SU-DHL-6 (cell line): ENCODE results near the gene ACD.

Experiments
- H2AFZ ChIP-seq: fragments of 200-600 bp; sonication (generic); 2 replicates; pipeline ENCODE4 v1.6.1; 2014; ENCODE audit warnings: low read depth, mild to moderate bottlenecking, moderate library complexity, mixed read lengths, antibody characterized with exemption, low read length; ENCODE audit not compliant: severe bottlenecking
- H3F3A ChIP-seq: fragments of 200-600 bp; shearing (Covaris generic); 2 replicates; pipeline ENCODE4 v1.6.0; 2016; ENCODE audit warnings: antibody characterized with exemption, mild to moderate bottlenecking; ENCODE audit not compliant: insufficient read depth
- H3K27ac ChIP-seq: fragments of 200-600 bp; sonication (generic); 2 replicates; pipeline ENCODE4 v1.5.1; 2016; ENCODE audit warnings: low read depth, mild to moderate bottlenecking, low read length, moderate library complexity, mixed read lengths
- H3K27me3 ChIP-seq: fragments of 200-600 bp; sonication (generic), shearing (Covaris generic); 2 replicates; pipeline ENCODE4 v1.6.0; 2014; ENCODE audit warnings: mild to moderate bottlenecking, low read length
- H3K36me3 ChIP-seq: fragments of 200-600 bp; sonication (generic); 2 replicates; pipeline ENCODE4 v1.6.1; 2014; ENCODE audit warnings: mild to moderate bottlenecking, low read length, mixed read lengths
- H3K4me2 ChIP-seq: fragments of 300-600, 200-600 bp; shearing (Covaris generic), sonication (generic); 2 replicates; pipeline ENCODE4 v1.6.0; 2014; ENCODE audit warnings: low read length, low read depth, mild to moderate bottlenecking; ENCODE audit not compliant: poor library complexity, severe bottlenecking
- H3K4me3 ChIP-seq: fragments of 200-600 bp; sonication (generic); 2 replicates; pipeline ENCODE4 v1.5.1; 2014; ENCODE audit warnings: antibody characterized with exemption, low read length, mild to moderate bottlenecking, mixed read lengths; ENCODE audit not compliant: insufficient read depth, poor library complexity, severe bottlenecking
- H3K79me2 ChIP-seq: fragments of 200-600 bp; sonication (generic); 2 replicates; pipeline ENCODE4 v1.6.1; 2014; ENCODE audit warnings: mild to moderate bottlenecking, low read length, moderate library complexity; ENCODE audit not compliant: insufficient read depth
- H3K9ac ChIP-seq: fragments of 200-600 bp; sonication (generic); 2 replicates; pipeline ENCODE4 v1.7.0; 2014; ENCODE audit warnings: mild to moderate bottlenecking, low read length
- H3K9me2 ChIP-seq: fragments of 200-600 bp; sonication (generic); replicated peaks from 2 replicates; pipeline ENCODE4 v1.6.1; 2014; ENCODE audit warnings: low read length; ENCODE audit not compliant: insufficient read depth
- H3K9me3 ChIP-seq: fragments of 200-600 bp; sonication (generic); 2 replicates; pipeline ENCODE4 v1.6.1; 2014; ENCODE audit warnings: low read length, mixed read lengths; ENCODE audit not compliant: insufficient read depth
- H4K20me1 ChIP-seq: fragments of 200-600 bp; sonication (generic); 2 replicates; pipeline ENCODE4 v1.6.1; 2014; ENCODE audit warnings: low read depth, mild to moderate bottlenecking, antibody characterized with exemption, low read length, moderate library complexity, mixed read lengths
- CTCF ChIP-seq: fragments of 200-600 bp; sonication (generic); IDR thresholded peaks from one replicate; pipeline ENCODE4 v1.5.1; 2017; ENCODE audit warnings: antibody characterized with exemption, mild to moderate bottlenecking, low read length, moderate library complexity; ENCODE audit not compliant: insufficient read depth, poor library complexity, severe bottlenecking
- EZH2phosphoT487 ChIP-seq: fragments of 200-600 bp; sonication (generic), shearing (Covaris generic); conservative IDR thresholded peaks from 2 replicates; pipeline ENCODE4 v1.6.1; 2018; ENCODE audit warnings: mild to moderate bottlenecking, antibody characterized with exemption, low read length, moderate library complexity, mixed read lengths

ACD gene

GRCh38 chr16:67647681-67648080 lies 12.4 kb downstream of the ACD start:
- no peak overlapping the region for H3K9ac ChIP-seq
- H3K9me3 ChIP-seq, result no peaks in the 10 kb centered on the region
- H3F3A ChIP-seq, result peaks cover 4% of the 10 kb centered on the region
- H3K27ac ChIP-seq, result no peak overlapping the region
- H3K79me2 ChIP-seq, result peaks cover 8% of the 10 kb centered on the region
- H3K27me3 ChIP-seq, result no peaks in the 10 kb centered on the region
- H3K36me3 ChIP-seq, result no peaks in the 10 kb centered on the region
- H4K20me1 ChIP-seq, result no peaks in the 10 kb centered on the region
- no peak for TF ChIP-seq CTCF
- TF ChIP-seq EZH2phosphoT487, result no peak
- H3K4me3 ChIP-seq, result no peak overlapping the region
- no peak overlapping the region for H3K4me2 ChIP-seq
- no peaks in the 10 kb centered on the region for H3K9me2 ChIP-seq
- no peak overlapping the region for H2AFZ ChIP-seq

GRCh38 chr16:67647111-67647651 lies 12.9 kb downstream of the ACD start:
- H3K27ac ChIP-seq, result no peak overlapping the region
- H4K20me1 ChIP-seq, result no peaks in the 10 kb centered on the region
- no peaks in the 10 kb centered on the region for H3K36me3 ChIP-seq
- no peaks in the 10 kb centered on the region for H3K9me3 ChIP-seq
- no peak overlapping the region for H3K9ac ChIP-seq
- no peaks in the 10 kb centered on the region for H3K27me3 ChIP-seq
- H3F3A ChIP-seq, result peaks cover 8% of the 10 kb centered on the region
- peaks cover 8% of the 10 kb centered on the region for H3K79me2 ChIP-seq
- no peak for TF ChIP-seq CTCF
- TF ChIP-seq EZH2phosphoT487, result no peak
- no peak overlapping the region for H2AFZ ChIP-seq
- H3K9me2 ChIP-seq, result no peaks in the 10 kb centered on the region
- H3K4me3 ChIP-seq, result no peak overlapping the region
- no peak overlapping the region for H3K4me2 ChIP-seq

- TF ChIP-seq CTCF (no peak), EZH2phosphoT487 (no peak)
- Histone ChIP-seq H3K9ac (peak overlapping the region; percentile 98), H3K4me3 (peak overlapping the region; percentile 86), H3K36me3 (no peaks in the 10 kb centered on the region), H2AFZ (peak overlapping the region; percentile 89), H3K27me3 (no peaks in the 10 kb centered on the region), H3K9me3 (no peaks in the 10 kb centered on the region), H3K79me2 (peaks cover 8% of the 10 kb centered on the region), H4K20me1 (no peaks in the 10 kb centered on the region), H3K27ac (peak overlapping the region; percentile 81), H3K9me2 (no peaks in the 10 kb centered on the region), H3F3A (peaks cover 13% of the 10 kb centered on the region), H3K4me2 (peak overlapping the region; percentile 88)
Measured at GRCh38 chr16:67645397-67646121, 14.5 kb downstream of the ACD start.
